PC-3 (cell line): Measurements from ENCODE around the gene SAMD3. TPM values are rescaled to one million over a fixed set of nuclear protein-coding genes. Genes with fewer than 3 reads are reported as not detected.
"Not testable (repeated sequence)": the region's sequence is repeated elsewhere in the genome, so short reads cannot be mapped to it uniquely, and the experiment has no call there.

Source experiments
- ATAC-seq: fragments of 200-7000 bp; cut with Tn5 transposase; 2 replicates; pipeline ENCODE4 v1.9.1; 2020; ENCODE audit warnings: mild to moderate bottlenecking, moderate library complexity
- BruUV-seq: library from RNA; stranded (reverse); fragments of 400-500 nt; replicated peaks from 2 replicates; lab custom pipeline; 2021; lab: Mats Ljungman, UMichigan
- CTCF ChIA-PET: fragments of 300-600 bp; sonication (Branson Sonifier 250); formaldehyde crosslinking; loops from one replicate; lab custom pipeline; 2022; ENCODE audit warnings: antibody characterized with exemption; lab: Charles Lee
- POLR2A ChIA-PET: fragments of 300-600 bp; sonication (Branson Sonifier 250); formaldehyde crosslinking; loops from one replicate; lab custom pipeline; 2022; ENCODE audit warnings: antibody characterized with exemption; ENCODE audit not compliant: unreplicated experiment; lab: Charles Lee
- DNase-seq: peaks from one replicate; pipeline ENCODE4 v3.0.0-alpha.2; 2015
- H2AFZ ChIP-seq: fragments of 300-600 bp; sonication (generic); 2 replicates; pipeline ENCODE4 v1.6.0; 2016; ENCODE audit warnings: antibody characterized with exemption, low read length
- H3F3A ChIP-seq: fragments of 300-600 bp; sonication (generic); one replicate; pipeline ENCODE4 v1.6.0; 2017; ENCODE audit warnings: antibody characterized with exemption, low read length, control low read depth, mild to moderate bottlenecking; ENCODE audit not compliant: unreplicated experiment
- H3K27ac ChIP-seq: fragments of 300-600 bp; sonication (generic); 2 replicates; pipeline ENCODE4 v1.5.1; 2016; ENCODE audit warnings: mild to moderate bottlenecking, low read length
- H3K27me3 ChIP-seq: fragments of 300-600 bp; sonication (generic); 2 replicates; pipeline ENCODE4 v1.6.1; 2016; ENCODE audit warnings: low read length, mixed read lengths
- H3K36me3 ChIP-seq: fragments of 300-600 bp; sonication (generic); 2 replicates; pipeline ENCODE4 v1.6.1; 2016; ENCODE audit warnings: low read depth, mixed run types, low read length, mixed read lengths
- H3K4me1 ChIP-seq: fragments of 300-600 bp; sonication (generic); 2 replicates; pipeline ENCODE4 v1.5.1; 2016; ENCODE audit warnings: low read length; ENCODE audit not compliant: insufficient read depth
- H3K4me2 ChIP-seq: fragments of 300-600 bp; sonication (generic); 2 replicates; pipeline ENCODE4 v1.6.0; 2016; ENCODE audit warnings: low read length
- H3K4me3 ChIP-seq: fragments of 300-600 bp; sonication (generic); 2 replicates; pipeline ENCODE4 v1.5.1; 2016; ENCODE audit warnings: mild to moderate bottlenecking, low read length, mixed read lengths
- H3K79me2 ChIP-seq: fragments of 300-600 bp; sonication (generic); 2 replicates; pipeline ENCODE4 v1.6.1; 2017; ENCODE audit warnings: low read length, mixed read lengths
- H3K9ac ChIP-seq: fragments of 300-600 bp; sonication (generic); 2 replicates; pipeline ENCODE4 v1.6.0; 2016; ENCODE audit warnings: mild to moderate bottlenecking, low read length
- H3K9me2 ChIP-seq: fragments of 300-600 bp; sonication (generic); replicated peaks from 2 replicates; pipeline ENCODE4 v1.6.1; 2016; ENCODE audit warnings: mixed run types, low read length, mixed read lengths
- H3K9me3 ChIP-seq: fragments of 300-600 bp; sonication (generic); 2 replicates; pipeline ENCODE4 v1.6.1; 2016; ENCODE audit warnings: low read length, mixed read lengths
- H4K20me1 ChIP-seq: fragments of 300-600 bp; sonication (generic); 2 replicates; pipeline ENCODE4 v1.6.1; 2016; ENCODE audit warnings: low read length, mixed read lengths
- CTCF ChIP-seq: fragments of 300-600 bp; sonication (generic); conservative IDR thresholded peaks from 2 replicates; pipeline ENCODE4 v1.5.1; 2017; ENCODE audit warnings: antibody characterized with exemption, low read depth, mild to moderate bottlenecking, low read length
- EZH2 ChIP-seq: fragments of 300-600 bp; sonication (generic); IDR thresholded peaks from one replicate; pipeline ENCODE4 v1.6.1; 2017; ENCODE audit warnings: antibody characterized with exemption, mild to moderate bottlenecking, low read length; ENCODE audit not compliant: unreplicated experiment
- EZH2phosphoT487 ChIP-seq: fragments of 300-600 bp; sonication (generic); IDR thresholded peaks from 2 replicates; pipeline ENCODE4 v1.6.1; 2018; ENCODE audit warnings: mild to moderate bottlenecking, antibody characterized with exemption, low read length, borderline replicate concordance
- intact Hi-C: fragments of 100-400 bp; cut with micrococcal nuclease; formaldehyde crosslinking; loops from 2 replicates; pipeline ENCODE4 v1.9.0; 2023
- total RNA-seq: library from RNA; depleted of rRNA; stranded (reverse); fragments of >200 nt; gene quantifications from 2 replicates; pipeline ENCODE4 v1.2.3, GENCODE V29; 2014

SAMD3 gene
- total RNA-seq, 1 experiment from 2014 or later: not detected

DNA sequence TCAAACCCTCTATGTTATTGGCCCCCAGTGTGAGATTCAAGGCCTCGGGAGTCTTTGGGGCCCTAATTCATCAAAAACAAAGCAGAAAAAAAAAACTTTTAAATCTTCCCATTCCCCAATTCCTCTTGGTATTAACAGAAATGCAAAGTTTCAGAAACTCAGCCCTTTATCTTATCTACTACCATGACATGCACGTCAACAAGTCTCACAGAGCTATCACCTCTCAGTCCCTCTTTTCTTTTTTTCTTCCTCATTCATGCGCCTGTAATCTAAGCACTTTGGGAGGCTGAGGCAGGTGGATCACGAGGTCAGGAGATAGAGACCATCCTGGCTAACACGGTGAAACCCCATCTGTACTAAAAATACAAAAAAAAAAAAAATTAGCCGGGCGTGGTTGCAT lies 22.7 kb downstream of the SAMD3 start:
- intact Hi-C loops: no loop called here
- no peak overlapping the region for H3K4me2 ChIP-seq
- no TSS peak for BruUV-seq
- H3K4me3 ChIP-seq: no peak overlapping the region
- no peaks in the 10 kb centered on the region for H3K27me3 ChIP-seq
- no peaks in the 10 kb centered on the region for H3K36me3 ChIP-seq
- H3K4me1 ChIP-seq: no peaks in the 10 kb centered on the region
- no peak for DNase-seq
- no peaks in the 10 kb centered on the region for H3K9me3 ChIP-seq
- H2AFZ ChIP-seq: no peak overlapping the region
- no peaks in the 10 kb centered on the region for H3K79me2 ChIP-seq
- no peaks in the 10 kb centered on the region for H4K20me1 ChIP-seq
- no peak overlapping the region for H3K27ac ChIP-seq
- H3F3A ChIP-seq: no peaks in the 10 kb centered on the region
- POLR2A ChIA-PET: no interaction called here
- H3K9ac ChIP-seq: no peak overlapping the region
- ATAC-seq: no peak
- H3K9me2 ChIP-seq: no peaks in the 10 kb centered on the region
- no peak for TF ChIP-seq EZH2phosphoT487
- no peak for TF ChIP-seq EZH2
- no peak for TF ChIP-seq CTCF
- CTCF ChIA-PET: no interaction called here

DNA sequence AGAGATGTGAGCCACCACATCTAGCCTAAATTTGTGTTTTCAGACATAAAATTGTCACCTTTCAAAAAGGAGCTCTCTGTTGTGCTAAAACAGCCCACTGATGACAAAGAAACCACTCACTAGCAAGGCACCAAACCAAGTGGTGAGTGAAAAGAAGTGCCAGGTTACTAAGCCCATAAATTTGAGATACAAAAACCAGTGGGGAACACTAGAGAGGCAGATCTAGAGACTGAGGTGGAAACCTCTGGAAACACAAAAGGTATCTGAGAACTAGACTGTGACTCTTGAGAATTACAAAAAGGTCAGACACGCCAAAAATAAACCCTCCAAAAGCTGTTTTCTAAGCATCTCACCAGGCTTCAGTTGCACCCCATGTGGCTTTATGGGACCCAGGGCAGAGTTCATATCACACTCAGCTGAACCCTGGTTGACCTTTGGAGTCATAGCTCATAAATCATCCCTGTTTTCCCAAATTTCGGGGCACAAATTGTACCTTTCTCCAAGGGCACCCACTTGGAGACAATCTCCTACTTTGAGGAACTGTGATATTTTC lies 24.2 kb downstream of the SAMD3 start:
- intact Hi-C loops: no loop called here
- Histone ChIP-seq H3K9me2 (no peaks in the 10 kb centered on the region), H3K4me1 (no peaks in the 10 kb centered on the region), H3F3A (no peaks in the 10 kb centered on the region), H2AFZ (no peak overlapping the region), H3K27ac (no peak overlapping the region), H3K27me3 (no peaks in the 10 kb centered on the region), H3K4me2 (no peak overlapping the region), H3K4me3 (no peak overlapping the region), H3K9me3 (no peaks in the 10 kb centered on the region), H4K20me1 (no peaks in the 10 kb centered on the region), H3K36me3 (no peaks in the 10 kb centered on the region), H3K79me2 (no peaks in the 10 kb centered on the region), H3K9ac (no peak overlapping the region)
- no TSS peak for BruUV-seq
- ChIA-PET CTCF (no interaction called here), POLR2A (no interaction called here)
- DNase-seq (no peak), ATAC-seq (no peak)
- TF ChIP-seq EZH2phosphoT487 (no peak), EZH2 (no peak), CTCF (no peak)

- CTCF ChIA-PET, H2AFZ ChIP-seq, H3K36me3 ChIP-seq, H3K27me3 ChIP-seq, H3K79me2 ChIP-seq, H3K27ac ChIP-seq, H4K20me1 ChIP-seq, ATAC-seq, H3K4me3 ChIP-seq, DNase-seq, POLR2A ChIA-PET, H3K9ac ChIP-seq, H3F3A ChIP-seq, H3K4me2 ChIP-seq, H3K9me3 ChIP-seq, H3K4me1 ChIP-seq, intact Hi-C loops, H3K9me2 ChIP-seq, BruUV-seq: not testable (repeated sequence)
Observed at GRCh38 chr6:130197816-130198482, 24.8 kb downstream of the SAMD3 start.

- H3K36me3 ChIP-seq, intact Hi-C loops, H3F3A ChIP-seq, H4K20me1 ChIP-seq, H2AFZ ChIP-seq, H3K4me2 ChIP-seq, CTCF ChIA-PET, BruUV-seq, H3K27me3 ChIP-seq, H3K9me2 ChIP-seq, H3K4me3 ChIP-seq, H3K27ac ChIP-seq, H3K4me1 ChIP-seq, POLR2A ChIA-PET, H3K9ac ChIP-seq, H3K9me3 ChIP-seq, H3K79me2 ChIP-seq, ATAC-seq, DNase-seq: not testable (repeated sequence)
Observed at GRCh38 chr6:130194434-130194833, 28.3 kb downstream of the SAMD3 start.
